Nephron progenitor cell (in vitro differentiated cells): Measurements from ENCODE around the gene ZNF581.

Source experiments
- DNase-seq: peaks from one replicate; pipeline ENCODE4 v3.0.0; 2021
- H3K27ac Mint-ChIP-seq: 2 replicates; pipeline ENCODE4 v1.8.0; 2021; ENCODE audit warnings: mild to moderate bottlenecking, moderate library complexity, mixed read lengths
- H3K27me3 Mint-ChIP-seq: 2 replicates; pipeline ENCODE4 v1.8.0; 2021; ENCODE audit warnings: mild to moderate bottlenecking, low read depth, mixed read lengths; ENCODE audit not compliant: poor library complexity
- H3K36me3 Mint-ChIP-seq: 2 replicates; pipeline ENCODE4 v1.8.0; 2021; ENCODE audit warnings: low read depth, mixed read lengths
- H3K4me1 Mint-ChIP-seq: 2 replicates; pipeline ENCODE4 v1.8.0; 2021; ENCODE audit warnings: mixed read lengths
- H3K4me3 Mint-ChIP-seq: 2 replicates; pipeline ENCODE4 v1.8.0; 2021; ENCODE audit warnings: mild to moderate bottlenecking, moderate library complexity, mixed read lengths
- H3K9me3 Mint-ChIP-seq: 2 replicates; pipeline ENCODE4 v1.8.0; 2021; ENCODE audit warnings: mild to moderate bottlenecking, moderate library complexity, mixed read lengths
- CTCF ChIP-seq: fragments of 200-600 bp; sonication (generic); IDR thresholded peaks from 2 replicates; pipeline ENCODE4 v1.5.0; 2021; ENCODE audit warnings: antibody characterized with exemption

ZNF581 gene

GRCh38 chr19:55646889-55647731 is 3.7 kb downstream of the ZNF581 start:
- Mint-ChIP-seq H3K4me3 (peak overlapping the region; percentile 84), H3K4me1 (peaks cover 53% of the 10 kb centered on the region), H3K27me3 (no peaks in the 10 kb centered on the region), H3K9me3 (no peaks in the 10 kb centered on the region), H3K27ac (peak overlapping the region; percentile 78), H3K36me3 (peaks cover 18% of the 10 kb centered on the region)
- no peak for DNase-seq
- no peak for TF ChIP-seq CTCF

- no peak for TF ChIP-seq CTCF
- DNase-seq = peak; percentile 79
- no peaks in the 10 kb centered on the region for H3K9me3 Mint-ChIP-seq
- peaks cover 21% of the 10 kb centered on the region for H3K36me3 Mint-ChIP-seq
- H3K4me3 Mint-ChIP-seq = peak within 1 kb of the TSS; percentile 85
- H3K4me1 Mint-ChIP-seq = peaks cover 48% of the 10 kb centered on the region
- peak within 1 kb of the TSS; percentile 61 for H3K27ac Mint-ChIP-seq
- no peaks in the 10 kb centered on the region for H3K27me3 Mint-ChIP-seq
These were observed 4.5 kb downstream of the ZNF581 start, which contains the start of gene CCDC106 for GRCh38 chr19:55647732-55648584. Gene CCDC106, plus strand, starts transcription at chr19:55648212. Its CDS starts 835 bp downstream, at chr19:55649047.

- H3K4me3 Mint-ChIP-seq = peak overlapping the region; percentile 85
- H3K27ac Mint-ChIP-seq = peak overlapping the region; percentile 61
- no peak for TF ChIP-seq CTCF
- peaks cover 21% of the 10 kb centered on the region for H3K36me3 Mint-ChIP-seq
- no peak for DNase-seq
- H3K9me3 Mint-ChIP-seq = no peaks in the 10 kb centered on the region
- peaks cover 40% of the 10 kb centered on the region for H3K4me1 Mint-ChIP-seq
- no peaks in the 10 kb centered on the region for H3K27me3 Mint-ChIP-seq
These were observed 5.3 kb downstream of the ZNF581 start for GRCh38 chr19:55648585-55649267.

- H3K27ac Mint-ChIP-seq = no peak overlapping the region
These were observed 6.0 kb downstream of the ZNF581 start for GRCh38 chr19:55649268-55650125.

More at GRCh38 chr19:55649268-55650125, 6.0 kb downstream of the ZNF581 start:
- no peaks in the 10 kb centered on the region for H3K27me3 Mint-ChIP-seq
- peak overlapping the region; percentile 85 for H3K4me3 Mint-ChIP-seq
- H3K4me1 Mint-ChIP-seq = peaks cover 33% of the 10 kb centered on the region
- no peak for TF ChIP-seq CTCF
- no peak for DNase-seq
- H3K36me3 Mint-ChIP-seq = peaks cover 21% of the 10 kb centered on the region
- H3K9me3 Mint-ChIP-seq = no peaks in the 10 kb centered on the region
